Hepatocyte (in vitro differentiated cells): ENCODE measurements around the gene KIF17.

Source experiments
- EZH2 ChIP-seq: fragments of 200-600 bp; sonication (generic); IDR thresholded peaks from 2 replicates; pipeline ENCODE4 v1.6.1; 2016; ENCODE audit warnings: antibody characterized with exemption, mild to moderate bottlenecking, borderline replicate concordance
- EZH2phosphoT487 ChIP-seq: fragments of 200-600 bp; sonication (generic); IDR thresholded peaks from one replicate; pipeline ENCODE4 v1.6.1; 2018; ENCODE audit warnings: antibody characterized with exemption, mild to moderate bottlenecking, low read depth, moderate library complexity; ENCODE audit not compliant: unreplicated experiment, severe bottlenecking
- TF ChIP-seq, protein P1 (sequence below): fragments of 200-600 bp; sonication (generic); IDR thresholded peaks from 2 replicates; pipeline ENCODE4 v1.5.1; 2016; ENCODE audit warnings: antibody characterized with exemption, mild to moderate bottlenecking; ENCODE audit not compliant: poor library complexity

DNA sequence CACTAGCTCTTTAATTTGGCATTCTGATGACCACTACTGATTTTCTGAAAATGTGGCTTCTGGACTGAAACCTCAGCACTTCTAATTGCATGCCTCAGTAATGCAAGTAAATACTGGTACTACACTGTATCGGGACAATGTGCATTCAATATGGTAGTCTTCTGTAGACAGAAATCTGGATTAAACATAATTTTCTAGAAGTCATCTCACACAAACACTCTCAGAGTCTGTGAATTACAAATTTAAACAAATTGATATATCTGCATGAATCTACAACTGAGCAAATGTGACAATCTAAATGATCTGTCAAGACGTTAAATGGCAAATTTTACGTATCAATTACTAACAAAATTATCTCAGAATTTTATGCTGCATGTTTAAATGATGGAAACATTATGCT is 45.6 kb upstream of the KIF17 start:
- TF ChIP-seq, protein P1, sequence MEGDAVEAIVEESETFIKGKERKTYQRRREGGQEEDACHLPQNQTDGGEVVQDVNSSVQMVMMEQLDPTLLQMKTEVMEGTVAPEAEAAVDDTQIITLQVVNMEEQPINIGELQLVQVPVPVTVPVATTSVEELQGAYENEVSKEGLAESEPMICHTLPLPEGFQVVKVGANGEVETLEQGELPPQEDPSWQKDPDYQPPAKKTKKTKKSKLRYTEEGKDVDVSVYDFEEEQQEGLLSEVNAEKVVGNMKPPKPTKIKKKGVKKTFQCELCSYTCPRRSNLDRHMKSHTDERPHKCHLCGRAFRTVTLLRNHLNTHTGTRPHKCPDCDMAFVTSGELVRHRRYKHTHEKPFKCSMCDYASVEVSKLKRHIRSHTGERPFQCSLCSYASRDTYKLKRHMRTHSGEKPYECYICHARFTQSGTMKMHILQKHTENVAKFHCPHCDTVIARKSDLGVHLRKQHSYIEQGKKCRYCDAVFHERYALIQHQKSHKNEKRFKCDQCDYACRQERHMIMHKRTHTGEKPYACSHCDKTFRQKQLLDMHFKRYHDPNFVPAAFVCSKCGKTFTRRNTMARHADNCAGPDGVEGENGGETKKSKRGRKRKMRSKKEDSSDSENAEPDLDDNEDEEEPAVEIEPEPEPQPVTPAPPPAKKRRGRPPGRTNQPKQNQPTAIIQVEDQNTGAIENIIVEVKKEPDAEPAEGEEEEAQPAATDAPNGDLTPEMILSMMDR = no peak
- TF ChIP-seq EZH2 (no peak), EZH2phosphoT487 (no peak)
